ENCODE results near the gene ZFYVE19.

DNA sequence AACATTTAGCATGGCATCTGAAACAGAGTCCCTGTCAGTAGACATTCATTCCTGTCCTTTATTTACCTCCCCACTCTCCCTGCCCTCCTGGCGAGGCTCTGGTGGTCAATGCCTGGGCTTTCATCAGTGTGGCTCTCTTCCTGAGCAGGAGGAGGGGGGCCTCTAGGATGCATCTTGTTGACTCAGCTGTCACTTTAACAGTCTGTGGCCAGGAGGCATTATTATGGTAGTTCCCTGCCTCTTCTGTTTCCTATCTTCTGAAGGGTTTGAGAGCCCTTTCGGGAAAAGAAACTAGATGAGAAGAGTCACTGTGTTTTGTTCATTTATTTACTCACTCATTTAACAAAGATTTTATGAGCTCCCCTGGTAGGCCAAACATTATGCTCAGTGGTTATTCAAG lies 24.0 kb downstream of the ZFYVE19 start:
- TF ChIP-seq, protein P1, sequence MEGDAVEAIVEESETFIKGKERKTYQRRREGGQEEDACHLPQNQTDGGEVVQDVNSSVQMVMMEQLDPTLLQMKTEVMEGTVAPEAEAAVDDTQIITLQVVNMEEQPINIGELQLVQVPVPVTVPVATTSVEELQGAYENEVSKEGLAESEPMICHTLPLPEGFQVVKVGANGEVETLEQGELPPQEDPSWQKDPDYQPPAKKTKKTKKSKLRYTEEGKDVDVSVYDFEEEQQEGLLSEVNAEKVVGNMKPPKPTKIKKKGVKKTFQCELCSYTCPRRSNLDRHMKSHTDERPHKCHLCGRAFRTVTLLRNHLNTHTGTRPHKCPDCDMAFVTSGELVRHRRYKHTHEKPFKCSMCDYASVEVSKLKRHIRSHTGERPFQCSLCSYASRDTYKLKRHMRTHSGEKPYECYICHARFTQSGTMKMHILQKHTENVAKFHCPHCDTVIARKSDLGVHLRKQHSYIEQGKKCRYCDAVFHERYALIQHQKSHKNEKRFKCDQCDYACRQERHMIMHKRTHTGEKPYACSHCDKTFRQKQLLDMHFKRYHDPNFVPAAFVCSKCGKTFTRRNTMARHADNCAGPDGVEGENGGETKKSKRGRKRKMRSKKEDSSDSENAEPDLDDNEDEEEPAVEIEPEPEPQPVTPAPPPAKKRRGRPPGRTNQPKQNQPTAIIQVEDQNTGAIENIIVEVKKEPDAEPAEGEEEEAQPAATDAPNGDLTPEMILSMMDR (IDR thresholded peaks at IDR 0.05; ENCODE audit: low read depth, low read length): no peak
- no peak for TF ChIP-seq EZH2phosphoT487 (IDR thresholded peaks at IDR 0.05; ENCODE audit: low read depth)

Data from OCI-LY3 (cell line).